H9 (cell line): ENCODE data around the gene CYREN. TPM values are rescaled to one million over a fixed set of nuclear protein-coding genes. Genes with fewer than 3 reads are reported as not detected.

Source experiments
- DNase-seq: peaks from one replicate; pipeline ENCODE4 v3.0.0-alpha.2; 2017
- H2AFZ ChIP-seq: one replicate; pipeline ENCODE4 v1.6.1; 2013; ENCODE audit warnings: mild to moderate bottlenecking, low read length, control low read depth, moderate library complexity
- H2AK5ac ChIP-seq: 2 replicates; pipeline ENCODE4 v1.6.1; 2013; ENCODE audit warnings: low read length, control low read depth, mixed read lengths; ENCODE audit not compliant: insufficient read length
- H2BK120ac ChIP-seq: one replicate; pipeline ENCODE4 v1.6.1; 2013; ENCODE audit warnings: low read depth, mild to moderate bottlenecking, low read length, control low read depth, inconsistent platforms; ENCODE audit not compliant: poor library complexity, severe bottlenecking
- H2BK12ac ChIP-seq: 2 replicates; pipeline ENCODE4 v1.6.1; 2013; ENCODE audit warnings: low read length, control low read depth, mixed read lengths, low read depth; ENCODE audit not compliant: insufficient read length
- H2BK15ac ChIP-seq: 2 replicates; pipeline ENCODE4 v1.6.1; 2013; ENCODE audit warnings: low read depth, low read length, control low read depth
- H2BK20ac ChIP-seq: one replicate; pipeline ENCODE4 v1.6.1; 2013; ENCODE audit warnings: low read depth, mild to moderate bottlenecking, low read length, control low read depth, inconsistent platforms; ENCODE audit not compliant: poor library complexity, severe bottlenecking
- H2BK5ac ChIP-seq: 2 replicates; pipeline ENCODE4 v1.6.1; 2013; ENCODE audit warnings: low read length, control low read depth, mixed read lengths; ENCODE audit not compliant: insufficient read length
- H3K14ac ChIP-seq: 2 replicates; pipeline ENCODE4 v1.6.1; 2013; ENCODE audit warnings: low read length, control low read depth; ENCODE audit not compliant: insufficient read depth
- H3K18ac ChIP-seq: 2 replicates; pipeline ENCODE4 v1.6.1; 2013; ENCODE audit warnings: low read depth, mild to moderate bottlenecking, mixed read lengths, low read length, control low read depth; ENCODE audit not compliant: insufficient read length
- H3K23ac ChIP-seq: 2 replicates; pipeline ENCODE4 v1.6.1; 2013; ENCODE audit warnings: low read length, control low read depth, mixed read lengths, low read depth; ENCODE audit not compliant: insufficient read length
- H3K23me2 ChIP-seq: 2 replicates; pipeline ENCODE4 v1.6.1; 2013; ENCODE audit warnings: low read depth, mild to moderate bottlenecking, mixed read lengths, low read length, control low read depth; ENCODE audit not compliant: insufficient read length, poor library complexity, severe bottlenecking
- H3K27ac ChIP-seq: 2 replicates; pipeline ENCODE4 v1.5.1; 2013; ENCODE audit warnings: low read length, control low read depth, mixed read lengths, low read depth; ENCODE audit not compliant: insufficient read length
- H3K27me3 ChIP-seq: 2 replicates; pipeline ENCODE4 v1.6.1; 2013; ENCODE audit warnings: low read length, control low read depth, inconsistent platforms; ENCODE audit not compliant: insufficient read depth
- H3K4ac ChIP-seq: 2 replicates; pipeline ENCODE4 v1.6.1; 2013; ENCODE audit warnings: low read depth, mild to moderate bottlenecking, control low read depth, inconsistent platforms, low read length, moderate library complexity
- H3K4me1 ChIP-seq: 2 replicates; pipeline ENCODE4 v1.6.1; 2013; ENCODE audit warnings: low read length, control low read depth, inconsistent platforms; ENCODE audit not compliant: insufficient read depth
- H3K4me2 ChIP-seq: 2 replicates; pipeline ENCODE4 v1.6.1; 2013; ENCODE audit warnings: low read length, control low read depth, mixed read lengths; ENCODE audit not compliant: insufficient read length, insufficient read depth
- H3K56ac ChIP-seq: 2 replicates; pipeline ENCODE4 v1.6.1; 2013; ENCODE audit warnings: low read depth, mild to moderate bottlenecking, mixed read lengths, low read length, control low read depth; ENCODE audit not compliant: insufficient read length
- H3K79me1 ChIP-seq: 2 replicates; pipeline ENCODE4 v1.6.1; 2013; ENCODE audit warnings: low read depth, mild to moderate bottlenecking, moderate library complexity, low read length, control low read depth, inconsistent platforms; ENCODE audit not compliant: insufficient read depth, poor library complexity, severe bottlenecking
- H3K79me2 ChIP-seq: 2 replicates; pipeline ENCODE4 v1.6.1; 2013; ENCODE audit warnings: low read length, control low read depth, inconsistent platforms; ENCODE audit not compliant: insufficient read depth
- H3K9ac ChIP-seq: 2 replicates; pipeline ENCODE4 v1.6.1; 2013; ENCODE audit warnings: low read length, control low read depth, mixed read lengths; ENCODE audit not compliant: insufficient read length; ENCODE audit errors: extremely low read depth
- H3K9me3 ChIP-seq: one replicate; pipeline ENCODE4 v1.6.1; 2013; ENCODE audit warnings: low read depth, low read length, inconsistent platforms; ENCODE audit not compliant: control insufficient read depth
- H3T11ph ChIP-seq: one replicate; pipeline ENCODE4 v1.6.1; 2013; ENCODE audit warnings: mild to moderate bottlenecking, low read length, control low read depth, inconsistent platforms
- H4K20me1 ChIP-seq: one replicate; pipeline ENCODE4 v1.6.1; 2013; ENCODE audit not compliant: control insufficient read depth, insufficient read length, insufficient read depth
- H4K5ac ChIP-seq: 2 replicates; pipeline ENCODE4 v1.6.1; 2013; ENCODE audit warnings: low read depth, mild to moderate bottlenecking, mixed read lengths, low read length, control low read depth; ENCODE audit not compliant: insufficient read length
- H4K8ac ChIP-seq: replicated peaks from 2 replicates; pipeline ENCODE4 v1.6.1; 2013; ENCODE audit warnings: low read length, control low read depth, mixed read lengths, low read depth; ENCODE audit not compliant: insufficient read length
- H4K91ac ChIP-seq: 2 replicates; pipeline ENCODE4 v1.6.1; 2013; ENCODE audit warnings: low read depth, mild to moderate bottlenecking, moderate library complexity, mixed read lengths, low read length, control low read depth; ENCODE audit not compliant: insufficient read length
- H3K27ac Mint-ChIP-seq, 3 experiments: 2 replicates in 2 of 3; 3 replicates in 1 of 3; pipeline ENCODE4 v1.8.0; 2020 to 2021; ENCODE audit warnings: mixed read lengths in 3 of 3, mild to moderate bottlenecking in 1 of 3, moderate library complexity in 1 of 3
- H3K27me3 Mint-ChIP-seq: 2 replicates; pipeline ENCODE4 v1.8.0; 2021; ENCODE audit warnings: low read depth, mild to moderate bottlenecking, moderate library complexity, mixed read lengths
- H3K36me3 Mint-ChIP-seq, 3 experiments: 2 replicates in 2 of 3; 3 replicates in 1 of 3; pipeline ENCODE4 v1.8.0; 2020 to 2021; ENCODE audit warnings: low read depth in 3 of 3, mixed read lengths in 3 of 3; ENCODE audit not compliant: insufficient read depth in 1 of 3
- H3K4me1 Mint-ChIP-seq, 2 experiments: 2 replicates each; pipeline ENCODE4 v1.8.0; 2020; ENCODE audit warnings: mixed read lengths in 2 of 2
- H3K4me3 Mint-ChIP-seq, 2 experiments: 2 replicates in 1 of 2; 3 replicates in 1 of 2; pipeline ENCODE4 v1.8.0; 2020 to 2021; ENCODE audit warnings: mild to moderate bottlenecking in 2 of 2, mixed read lengths in 2 of 2, moderate library complexity in 1 of 2
- H3K9me3 Mint-ChIP-seq, 2 experiments: 2 replicates in 1 of 2; 3 replicates in 1 of 2; pipeline ENCODE4 v1.8.0; 2020; ENCODE audit warnings: mild to moderate bottlenecking in 2 of 2, mixed read lengths in 2 of 2, moderate library complexity in 1 of 2
- CTCF ChIP-seq: fragments of 200-600 bp; sonication (generic); conservative IDR thresholded peaks from 3 replicates; pipeline ENCODE4 v1.8.0; 2021; ENCODE audit warnings: antibody characterized with exemption, mild to moderate bottlenecking
- WGBS: extraction: QIAGEN DNeasy Blood & Tissue Kit; methylation state at CpG from one replicate; pipeline ENCODE4 v1.1.7; 2013; ENCODE audit warnings: missing lambda C conversion rate, low lambda C conversion rate, mixed read lengths; ENCODE audit not compliant: insufficient read length; ENCODE audit errors: extremely low coverage; 5-methylcytosine and 5-hydroxymethylcytosine counted together
- total RNA-seq: library from RNA; stranded (reverse); gene quantifications from 2 replicates; pipeline ENCODE4 v1.2.1, GENCODE V29; 2021

The CYREN gene
- total RNA-seq, 1 experiment from 2014 or later, result 72.0 TPM

- no peak overlapping the region for H2BK120ac ChIP-seq
- H2AK5ac ChIP-seq, result no peak overlapping the region
- H3K9me3 ChIP-seq, result no peaks in the 10 kb centered on the region
- no peak overlapping the region for H4K91ac ChIP-seq
- H3K79me1 ChIP-seq, result no peaks in the 10 kb centered on the region
- no CpG with 5 or more reads among the region's 4 CpGs for WGBS
- no peaks in the 10 kb centered on the region for H3K27me3 ChIP-seq
- no peak for TF ChIP-seq CTCF
- H3T11ph ChIP-seq, result no peak overlapping the region
- no peak overlapping the region for H3K4ac ChIP-seq
- H3K4me1 ChIP-seq, result 0 out of 2 replicates have a peak, but pooled peaks cover 2% of the 10 kb centered on the region
- no peak overlapping the region for H2AFZ ChIP-seq
- H3K23ac ChIP-seq, result no peak overlapping the region
- no peaks in the 10 kb centered on the region for H3K79me2 ChIP-seq
- H3K23me2 ChIP-seq, result peaks cover 8% of the 10 kb centered on the region
- DNase-seq, result no peak
- H3K56ac ChIP-seq, result no peak overlapping the region
- no peak overlapping the region for H2BK20ac ChIP-seq
- no peak overlapping the region for H2BK12ac ChIP-seq
- H2BK15ac ChIP-seq, result no peak overlapping the region
- H3K14ac ChIP-seq, result no peak overlapping the region
- no peak overlapping the region for H3K18ac ChIP-seq
- H3K27ac ChIP-seq, result no peak overlapping the region
- no peak overlapping the region for H4K8ac ChIP-seq
- Mint-ChIP-seq H3K4me1 (peaks cover 10 to 23% of the 10 kb centered on the region in 2 experiments), H3K9me3 (no peaks in the 10 kb centered on the region), H3K27ac (no peak overlapping the region), H3K27me3 (peaks cover 9% of the 10 kb centered on the region), H3K4me3 (no peak overlapping the region), H3K36me3 (no peaks in the 10 kb centered on the region)
- H4K20me1 ChIP-seq, result no peaks in the 10 kb centered on the region
- no peak overlapping the region for H3K4me2 ChIP-seq
- no peak overlapping the region for H4K5ac ChIP-seq
- H2BK5ac ChIP-seq, result no peak overlapping the region
- H3K9ac ChIP-seq, result no peak overlapping the region
Measured at GRCh38 chr7:135215180-135215579, 44.7 kb upstream of the CYREN start.
